Natural killer cell (primary cell): Measurements from ENCODE around the gene LCN12. TPM values are rescaled to one million over a fixed set of nuclear protein-coding genes. Genes with fewer than 3 reads are reported as not detected.

ENCODE experiments used
- ATAC-seq, 3 donors: fragments of 150-1000 bp in 2 of 3; fragments of 200-7000 bp in 1 of 3; cut with Tn5 transposase; 1 replicate in 1 of 3; 2 replicates in 2 of 3; pipeline ENCODE4 v1.10.0; 2021; ENCODE audit warnings: mild to moderate bottlenecking in 2 of 3, moderate library complexity in 2 of 3
- DNase-seq, 2 donors: peaks; one replicate each; pipeline versions ENCODE4 v3.0.0 to v3.0.0-alpha.2; 2013 to 2021; ENCODE audit warnings: mixed read lengths in 1 of 2
- H3K27ac ChIP-seq: one replicate; pipeline ENCODE4 v1.5.1; 2013; ENCODE audit warnings: mild to moderate bottlenecking, low read length
- H3K27me3 ChIP-seq: one replicate; pipeline ENCODE4 v1.6.1; 2013; ENCODE audit warnings: low read length; ENCODE audit not compliant: control insufficient read depth, insufficient read depth
- H3K36me3 ChIP-seq: one replicate; pipeline ENCODE4 v1.6.1; 2013; ENCODE audit warnings: low read length; ENCODE audit not compliant: control insufficient read depth, insufficient read depth
- H3K4me1 ChIP-seq: one replicate; pipeline ENCODE4 v1.6.1; 2013; ENCODE audit warnings: low read length; ENCODE audit not compliant: control insufficient read depth, insufficient read depth
- H3K4me3 ChIP-seq: one replicate; pipeline ENCODE4 v1.5.1; 2013; ENCODE audit warnings: low read length
- H3K9me3 ChIP-seq: one replicate; pipeline ENCODE4 v1.6.1; 2013; ENCODE audit warnings: low read length; ENCODE audit not compliant: control insufficient read depth, insufficient read depth
- H3K27ac Mint-ChIP-seq, 2 donors: one replicate each; pipeline ENCODE4 v1.8.0; 2022; ENCODE audit warnings: mild to moderate bottlenecking in 2 of 2, mixed read lengths in 2 of 2, moderate library complexity in 1 of 2
- H3K27me3 Mint-ChIP-seq, 2 donors: one replicate each; pipeline ENCODE4 v1.8.0; 2022; ENCODE audit warnings: low read depth in 2 of 2, mixed read lengths in 2 of 2
- H3K36me3 Mint-ChIP-seq: one replicate; pipeline ENCODE4 v1.8.0; 2022; ENCODE audit warnings: mixed read lengths
- H3K4me1 Mint-ChIP-seq, 2 donors: one replicate each; pipeline ENCODE4 v1.8.0; 2022; ENCODE audit warnings: mixed read lengths in 2 of 2
- H3K4me3 Mint-ChIP-seq: one replicate; pipeline ENCODE4 v1.8.0; 2022; ENCODE audit warnings: mild to moderate bottlenecking, moderate library complexity, mixed read lengths
- H3K9me3 Mint-ChIP-seq, 2 donors: one replicate each; pipeline ENCODE4 v1.8.0; 2022; ENCODE audit warnings: mixed read lengths in 2 of 2
- CTCF ChIP-seq: fragments of 200-600 bp; IDR thresholded peaks from one replicate; pipeline ENCODE4 v1.8.0; 2022; ENCODE audit warnings: antibody characterized with exemption
- WGBS: methylation state at CpG from one replicate; pipeline ENCODE4 v1.1.7; 2013; ENCODE audit warnings: missing lambda C conversion rate; ENCODE audit not compliant: insufficient coverage; 5-methylcytosine and 5-hydroxymethylcytosine counted together
- intact Hi-C: fragments of 100-400 bp; cut with micrococcal nuclease; formaldehyde crosslinking; loops from one replicate; pipeline ENCODE4 v1.14.2; 2022
- total RNA-seq, 4 donors: library from RNA; stranded (reverse); fragments of 120-200 nt in 1 of 4; gene quantifications; one replicate each; pipeline versions ENCODE4 v1.2.3 to v1.2.4, GENCODE V29; 2013 to 2022

Gene LCN12
- total RNA-seq, 3 donors from 2014 or later (not counting 1 experiment from before 2014, with no cell fraction given) = 9.2 to 11.3 (median 9.8) TPM

GRCh38 chr9:136927343-136928271, 24.5 kb upstream of the LCN12 start:
- no peaks in the 10 kb centered on the region for H3K9me3 Mint-ChIP-seq
- H3K4me1 ChIP-seq = no peaks in the 10 kb centered on the region
- H3K4me3 Mint-ChIP-seq = no peak overlapping the region
- H3K27me3 Mint-ChIP-seq = no peaks in the 10 kb centered on the region
- no peak overlapping the region for H3K27ac ChIP-seq
- 91% methylated on average over 23 of the region's 23 CpGs for WGBS
- H3K4me1 Mint-ChIP-seq = peaks cover 0 to 10% of the 10 kb centered on the region in 2 donors
- H3K27me3 ChIP-seq = no peaks in the 10 kb centered on the region
- intact Hi-C loops = no loop called here
- ATAC-seq = no peak
- H3K36me3 ChIP-seq = peaks cover 18% of the 10 kb centered on the region
- DNase-seq = no peak
- no peaks in the 10 kb centered on the region for H3K9me3 ChIP-seq
- no peak for TF ChIP-seq CTCF
- H3K27ac Mint-ChIP-seq = peak overlapping the region in 1 of 2 donors; percentile 65
- H3K36me3 Mint-ChIP-seq = no peaks in the 10 kb centered on the region
- no peak overlapping the region for H3K4me3 ChIP-seq

GRCh38 chr9:136928591-136928990, 23.5 kb upstream of the LCN12 start:
- Histone ChIP-seq H3K27ac (no peak overlapping the region), H3K27me3 (no peaks in the 10 kb centered on the region), H3K4me3 (no peak overlapping the region), H3K36me3 (peaks cover 18% of the 10 kb centered on the region), H3K9me3 (no peaks in the 10 kb centered on the region), H3K4me1 (no peaks in the 10 kb centered on the region)
- intact Hi-C loops = no loop called here
- Mint-ChIP-seq H3K36me3 (no peaks in the 10 kb centered on the region), H3K9me3 (no peaks in the 10 kb centered on the region), H3K27me3 (no peaks in the 10 kb centered on the region), H3K4me1 (peaks cover 7 to 16% of the 10 kb centered on the region in 2 donors), H3K27ac (peak overlapping the region in 1 of 2 donors; percentile 53), H3K4me3 (no peak overlapping the region)
- DNase-seq = no peak
- peak in 1 of 3 donors; percentile 28 for ATAC-seq
- 87% methylated on average over 9 of the region's 9 CpGs for WGBS
- TF ChIP-seq CTCF = no peak

- Histone ChIP-seq H3K27me3 (no peaks in the 10 kb centered on the region), H3K4me1 (no peaks in the 10 kb centered on the region), H3K27ac (no peak overlapping the region), H3K36me3 (peaks cover 18% of the 10 kb centered on the region), H3K4me3 (no peak overlapping the region), H3K9me3 (no peaks in the 10 kb centered on the region)
- no peak for DNase-seq
- Mint-ChIP-seq H3K4me1 (peaks cover 7 to 26% of the 10 kb centered on the region in 2 donors), H3K4me3 (no peak overlapping the region), H3K9me3 (no peaks in the 10 kb centered on the region), H3K27me3 (no peaks in the 10 kb centered on the region), H3K36me3 (no peaks in the 10 kb centered on the region), H3K27ac (peak overlapping the region; percentile 35 to 36)
- TF ChIP-seq CTCF = no peak
- intact Hi-C loops = no loop called here
- 100% methylated on average over 4 of the region's 4 CpGs for WGBS
- ATAC-seq = no peak
Observed at GRCh38 chr9:136930014-136930413, 22.1 kb upstream of the LCN12 start.
